Ovary (tissue), 9 donors: ENCODE measurements around the gene SS18L1. TPM values are rescaled to one million over a fixed set of nuclear protein-coding genes. Genes with fewer than 3 reads are reported as not detected.

Experiments used
- DNase-seq, 5 donors: peaks; one replicate each; pipeline ENCODE4 v3.0.0-alpha.2; 2019 to 2020
- H3K27ac ChIP-seq, 2 donors: fragments of 200-600 bp; one replicate each; pipeline versions ENCODE4 v1.5.1 to v1.8.0; 2019 to 2022
- H3K27me3 ChIP-seq: fragments of 200-600 bp; one replicate; pipeline ENCODE4 v1.8.0; 2022
- H3K36me3 ChIP-seq: fragments of 200-600 bp; sonication (generic); one replicate; pipeline ENCODE4 v1.5.1; 2019
- H3K4me1 ChIP-seq: one replicate; pipeline ENCODE4 v1.8.1; 2013; ENCODE audit warnings: mild to moderate bottlenecking, moderate library complexity; ENCODE audit not compliant: insufficient read depth
- H3K4me3 ChIP-seq: fragments of 200-600 bp; sonication (generic); one replicate; pipeline ENCODE4 v1.5.1; 2017
- H3K9me3 ChIP-seq, 2 donors: fragments of 200-600 bp in 1 of 2; sonication (generic) in 1 of 2; one replicate each; pipeline versions ENCODE4 v1.5.1 to v1.8.1; 2013 to 2019; ENCODE audit warnings: mild to moderate bottlenecking in 1 of 2, moderate library complexity in 1 of 2
- EP300 ChIP-seq: sonication (generic); formaldehyde crosslinking; IDR thresholded peaks from one replicate; pipeline ENCODE4 v1.6.1; 2017; ENCODE audit warnings: antibody characterized with exemption
- POLR2A ChIP-seq: fragments of 450-650 bp; IDR thresholded peaks from one replicate; pipeline ENCODE4 v1.6.1; 2017; ENCODE audit warnings: antibody characterized with exemption, mild to moderate bottlenecking, moderate library complexity
- WGBS, 3 donors: extraction: QIAGEN DNeasy Blood & Tissue Kit in 1 of 3; methylation state at CpG; one replicate each; pipeline versions ENCODE4 v1.1.5 to v1.1.7; 2013 to 2017; 5-methylcytosine and 5-hydroxymethylcytosine counted together
- intact Hi-C, 4 donors: fragments of 100-400 bp; cut with DNase I; formaldehyde crosslinking; loops; one replicate each; pipeline versions ENCODE4 v1.11.0 to v1.15.1; 2022 to 2023
- polyA plus RNA-seq, 2 donors: library from polyadenylated mRNA; stranded (reverse); fragments of 200-250 nt in 1 of 2; fragments of 350-450 nt in 1 of 2; fragmentation: Illumina TruSeq in 1 of 2; extraction: RNeasy Lipid Tissue Mini Kit (QIAGEN cat#74804) in 1 of 2; gene quantifications; one replicate each; pipeline ENCODE4 v1.2.3, GENCODE V29; 2013 to 2014
- total RNA-seq, 7 donors: library from RNA; depleted of rRNA in 2 of 7; stranded (reverse); fragments of >200 nt in 2 of 7; fragmentation: NEBNext Ultra II Directional in 3 of 7; extraction: Animal tissue kit (Norgen Biotek cat#: 25700) in 3 of 7; gene quantifications; one replicate each; pipeline versions ENCODE4 v1.1.0 to v1.2.4, GENCODE V29; 2016 to 2023
- TF ChIP-seq, protein P1 (sequence below), 3 donors: fragments of 450-650 bp in 2 of 3; fragments of 200-600 bp in 1 of 3; IDR thresholded peaks; one replicate each; pipeline versions ENCODE4 v1.5.1 to v1.8.0; 2016 to 2022; ENCODE audit warnings: antibody characterized with exemption in 3 of 3, mild to moderate bottlenecking in 1 of 3
- donor health status: DM: no; HTN: no; CAD: no; lungs with moderate emphysema.
- donor health status: DM: no; HTN: no; CAD: no.
- donor health status: Bipolar disorder and iron deficiency.
- donor health status: DM: yes; HTN: yes; CAD: no.
- donor health status: DM: no; HTN: no; CAD: no.
- donor health status: DM: yes; HTN: yes; CAD: no.

Gene SS18L1
- total and polyA plus RNA-seq, 9 donors = 7.7 to 14.3 (median 12.4) TPM

DNA sequence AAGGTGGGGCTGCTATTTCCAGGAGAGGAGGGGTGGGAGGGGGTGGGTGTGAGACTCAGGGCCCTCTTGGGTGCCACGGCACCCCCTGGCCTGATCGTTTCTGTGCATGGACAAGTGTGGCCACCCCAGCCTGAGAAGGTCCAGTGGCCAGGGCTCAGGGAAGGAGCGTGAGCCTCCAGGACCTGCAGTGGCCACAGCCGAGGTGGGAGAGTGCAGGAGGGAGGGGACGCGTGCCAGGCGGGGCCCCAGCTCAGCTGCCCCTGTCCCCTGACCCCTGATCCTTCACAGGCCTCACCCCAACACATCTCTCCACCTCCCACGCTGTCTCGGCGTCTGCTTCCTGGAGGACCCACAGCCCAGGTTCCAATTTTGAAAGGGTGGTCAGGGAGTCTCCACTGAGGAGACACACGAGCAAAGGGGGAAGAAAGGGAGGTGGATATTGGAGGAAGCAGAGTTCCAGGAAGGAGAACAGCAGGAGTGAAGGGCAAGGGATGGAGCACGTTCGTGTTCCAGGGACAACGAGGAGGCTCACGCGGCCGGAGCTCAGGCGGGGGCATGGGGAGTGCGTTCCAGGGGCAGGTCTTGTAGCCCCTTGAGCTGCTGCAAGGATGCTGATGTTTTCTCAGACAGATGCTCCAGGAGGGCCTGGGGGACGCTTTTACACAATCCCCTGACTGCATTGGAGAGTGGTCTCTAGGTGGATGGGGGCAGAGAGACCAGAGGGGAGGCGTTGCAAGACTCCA lies 80.7 kb downstream of the SS18L1 start:
- no peaks in the 10 kb centered on the region for H3K9me3 ChIP-seq

DNA sequence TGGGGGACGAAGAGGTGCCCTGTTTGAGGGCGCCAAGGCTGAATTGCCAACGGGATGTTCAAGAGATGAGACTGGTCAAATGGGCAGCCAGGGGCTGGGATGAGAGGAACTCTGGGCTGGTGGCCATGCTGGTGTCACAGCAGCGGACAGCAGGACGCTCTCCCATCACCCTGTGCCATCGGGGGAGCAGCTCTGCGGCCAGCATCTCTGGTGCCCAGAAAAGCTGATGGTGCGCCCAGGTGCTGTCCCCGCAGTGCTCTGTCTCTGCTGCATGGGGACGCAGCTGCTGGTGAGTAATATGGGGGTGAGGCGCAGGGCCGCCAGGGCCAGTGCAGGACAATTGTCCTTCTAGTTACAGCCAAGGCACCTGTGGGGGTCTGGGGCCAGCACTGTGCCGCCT lies 81.5 kb downstream of the SS18L1 start:
- intact Hi-C loops = no loop called here
- Histone ChIP-seq H3K36me3 (no peaks in the 10 kb centered on the region), H3K4me3 (no peak overlapping the region), H3K27me3 (no peaks in the 10 kb centered on the region), H3K4me1 (peaks cover 8% of the 10 kb centered on the region), H3K27ac (no peak overlapping the region), H3K9me3 (no peaks in the 10 kb centered on the region)
- no peak for DNase-seq
- no peak for TF ChIP-seq EP300
- TF ChIP-seq, protein P1, sequence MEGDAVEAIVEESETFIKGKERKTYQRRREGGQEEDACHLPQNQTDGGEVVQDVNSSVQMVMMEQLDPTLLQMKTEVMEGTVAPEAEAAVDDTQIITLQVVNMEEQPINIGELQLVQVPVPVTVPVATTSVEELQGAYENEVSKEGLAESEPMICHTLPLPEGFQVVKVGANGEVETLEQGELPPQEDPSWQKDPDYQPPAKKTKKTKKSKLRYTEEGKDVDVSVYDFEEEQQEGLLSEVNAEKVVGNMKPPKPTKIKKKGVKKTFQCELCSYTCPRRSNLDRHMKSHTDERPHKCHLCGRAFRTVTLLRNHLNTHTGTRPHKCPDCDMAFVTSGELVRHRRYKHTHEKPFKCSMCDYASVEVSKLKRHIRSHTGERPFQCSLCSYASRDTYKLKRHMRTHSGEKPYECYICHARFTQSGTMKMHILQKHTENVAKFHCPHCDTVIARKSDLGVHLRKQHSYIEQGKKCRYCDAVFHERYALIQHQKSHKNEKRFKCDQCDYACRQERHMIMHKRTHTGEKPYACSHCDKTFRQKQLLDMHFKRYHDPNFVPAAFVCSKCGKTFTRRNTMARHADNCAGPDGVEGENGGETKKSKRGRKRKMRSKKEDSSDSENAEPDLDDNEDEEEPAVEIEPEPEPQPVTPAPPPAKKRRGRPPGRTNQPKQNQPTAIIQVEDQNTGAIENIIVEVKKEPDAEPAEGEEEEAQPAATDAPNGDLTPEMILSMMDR (IDR thresholded peaks at IDR 0.05) = no peak
- no peak for TF ChIP-seq POLR2A
- WGBS, 3 donors = 83 to 86% (median 83%) methylated on average over 13 of the region's 13 CpGs

More for the DNA sequence above, 80.7 kb downstream of the SS18L1 start:
- WGBS, 3 donors = 40 to 50% (median 46%) methylated on average over 21 of the region's 21 CpGs
- H3K27me3 ChIP-seq = peaks cover 2% of the 10 kb centered on the region
- no peaks in the 10 kb centered on the region for H3K36me3 ChIP-seq
- TF ChIP-seq, protein P1 (IDR thresholded peaks at IDR 0.05) = no peak
- no peak for TF ChIP-seq EP300
- TF ChIP-seq POLR2A = no peak
- no peak for DNase-seq
- no peak overlapping the region for H3K4me3 ChIP-seq
- intact Hi-C loops = no loop called here
- no peak overlapping the region for H3K27ac ChIP-seq
- peaks cover 10% of the 10 kb centered on the region for H3K4me1 ChIP-seq

- TF ChIP-seq EP300 (no peak), POLR2A (no peak)
- TF ChIP-seq, protein P1 (IDR thresholded peaks at IDR 0.05) = no peak
- DNase-seq = no peak
- no peak overlapping the region for H3K4me3 ChIP-seq
- H3K36me3 ChIP-seq = no peaks in the 10 kb centered on the region
- H3K27me3 ChIP-seq = no peaks in the 10 kb centered on the region
- peaks cover 2% of the 10 kb centered on the region for H3K4me1 ChIP-seq
- intact Hi-C loops = no loop called here
- H3K9me3 ChIP-seq = no peaks in the 10 kb centered on the region
- 67 to 76% (median 71%) methylated on average over 17 of the region's 17 CpGs for WGBS, 3 donors
- no peak overlapping the region for H3K27ac ChIP-seq
Measured at GRCh38 chr20:62225820-62226635, 82.5 kb downstream of the SS18L1 start.

GRCh38 chr20:62226707-62227590 lies 83.4 kb downstream of the SS18L1 start:
- Histone ChIP-seq H3K9me3 (no peaks in the 10 kb centered on the region), H3K36me3 (no peaks in the 10 kb centered on the region), H3K27me3 (no peaks in the 10 kb centered on the region), H3K4me3 (no peak overlapping the region), H3K4me1 (no peaks in the 10 kb centered on the region), H3K27ac (no peak overlapping the region)
- DNase-seq = no peak
- intact Hi-C loops = no loop called here
- TF ChIP-seq POLR2A = no peak
- no peak for TF ChIP-seq EP300
- TF ChIP-seq, protein P1 (IDR thresholded peaks at IDR 0.05) = no peak
- WGBS, 3 donors = 52 to 61% (median 58%) methylated on average over 22 to 24 of the region's 24 CpGs
